ENCODE measurements around the gene ACADM. TPM values are rescaled to one million over a fixed set of nuclear protein-coding genes. Genes with fewer than 3 reads are reported as not detected.
"Not testable (repeated sequence)": the region's sequence is repeated elsewhere in the genome, so short reads cannot be mapped to it uniquely, and the experiment has no call there.

Gene ACADM
- polyA plus RNA-seq, 3 donors, result 7.1 to 32.1 (median 31.3) TPM

DNA sequence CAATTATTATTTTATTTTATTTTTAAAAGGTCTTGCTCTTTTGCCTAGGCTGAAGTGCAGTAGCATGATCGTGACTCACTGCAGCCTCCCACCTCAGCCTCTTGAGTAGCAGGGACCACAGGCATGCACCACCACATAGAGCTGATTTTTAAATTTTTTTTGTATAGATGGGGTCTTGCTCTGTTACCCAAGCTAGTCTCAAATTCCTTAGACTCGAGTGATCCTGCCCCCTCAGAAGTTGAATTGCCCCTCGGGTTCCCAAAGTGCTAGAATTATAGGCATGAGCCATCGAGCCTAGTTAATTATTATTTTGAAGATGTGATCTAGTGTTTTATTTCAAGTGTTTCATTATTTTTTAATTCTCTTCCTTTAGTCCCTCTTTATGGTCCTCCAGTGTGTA lies 84.4 kb downstream of the ACADM start:
- DNase-seq, result no peak
- no peak overlapping the region for H3K4me3 Mint-ChIP-seq
- intact Hi-C loops (cut with micrococcal nuclease), result no loop called here
- peaks cover 0 to 1% (median 0%) of the 10 kb centered on the region in 3 donors for H3K27me3 Mint-ChIP-seq (ENCODE audit: low read depth in 3 of 3)
- H3K9me3 ChIP-seq (replicated peaks in 1 of 2; ENCODE audit: control insufficient read depth in 1 of 2, insufficient read depth in 1 of 2, low read length in 2 of 2), result no peaks in the 10 kb centered on the region
- H3K4me2 ChIP-seq (replicated peaks; ENCODE audit: extremely low read depth, low read length, poor library complexity, severe bottlenecking), result no peak overlapping the region
- no peak overlapping the region for H3K9ac ChIP-seq (ENCODE audit: insufficient read depth, low read length, poor library complexity, severe bottlenecking)
- TF ChIP-seq, protein P1, sequence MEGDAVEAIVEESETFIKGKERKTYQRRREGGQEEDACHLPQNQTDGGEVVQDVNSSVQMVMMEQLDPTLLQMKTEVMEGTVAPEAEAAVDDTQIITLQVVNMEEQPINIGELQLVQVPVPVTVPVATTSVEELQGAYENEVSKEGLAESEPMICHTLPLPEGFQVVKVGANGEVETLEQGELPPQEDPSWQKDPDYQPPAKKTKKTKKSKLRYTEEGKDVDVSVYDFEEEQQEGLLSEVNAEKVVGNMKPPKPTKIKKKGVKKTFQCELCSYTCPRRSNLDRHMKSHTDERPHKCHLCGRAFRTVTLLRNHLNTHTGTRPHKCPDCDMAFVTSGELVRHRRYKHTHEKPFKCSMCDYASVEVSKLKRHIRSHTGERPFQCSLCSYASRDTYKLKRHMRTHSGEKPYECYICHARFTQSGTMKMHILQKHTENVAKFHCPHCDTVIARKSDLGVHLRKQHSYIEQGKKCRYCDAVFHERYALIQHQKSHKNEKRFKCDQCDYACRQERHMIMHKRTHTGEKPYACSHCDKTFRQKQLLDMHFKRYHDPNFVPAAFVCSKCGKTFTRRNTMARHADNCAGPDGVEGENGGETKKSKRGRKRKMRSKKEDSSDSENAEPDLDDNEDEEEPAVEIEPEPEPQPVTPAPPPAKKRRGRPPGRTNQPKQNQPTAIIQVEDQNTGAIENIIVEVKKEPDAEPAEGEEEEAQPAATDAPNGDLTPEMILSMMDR (IDR thresholded peaks at IDR 0.05), result no peak
- H3K4me3 ChIP-seq (replicated peaks in 1 of 3; ENCODE audit: low read depth in 2 of 3, low read length in 3 of 3), result no peak overlapping the region
- 83% methylated on average over 1 of the region's 4 CpGs for WGBS (ENCODE audit: insufficient coverage)
- no peaks in the 10 kb centered on the region for H3K4me1 Mint-ChIP-seq
- H3K9me3 Mint-ChIP-seq, result peaks cover 0 to 2% (median 0%) of the 10 kb centered on the region in 7 donors
- H3K4me1 ChIP-seq (ENCODE audit: control insufficient read depth in 1 of 2, insufficient read depth in 2 of 2, low read length in 2 of 2), result no peaks in the 10 kb centered on the region
- no peak overlapping the region for H2AFZ ChIP-seq (ENCODE audit: insufficient read depth, low read depth, low read length, poor library complexity, severe bottlenecking)
- no peaks in the 10 kb centered on the region for H3K79me2 ChIP-seq (ENCODE audit: insufficient read depth, low read length)
- peaks cover 0 to 1% of the 10 kb centered on the region in 2 donors for H3K36me3 Mint-ChIP-seq
- no peak overlapping the region for H3K27ac Mint-ChIP-seq
- no peaks in the 10 kb centered on the region for H4K20me1 ChIP-seq (ENCODE audit: insufficient read depth, low read length)
- H3K27ac ChIP-seq (ENCODE audit: low read depth in 1 of 2, low read length in 2 of 2), result no peak overlapping the region
- H3K36me3 ChIP-seq (replicated peaks in 1 of 2; ENCODE audit: control insufficient read depth in 1 of 2, insufficient read depth in 2 of 2, low read length in 2 of 2), result no peaks in the 10 kb centered on the region
- H3K27me3 ChIP-seq (ENCODE audit: control insufficient read depth in 2 of 2, insufficient read depth in 2 of 2, low read length in 2 of 2), result no peaks in the 10 kb centered on the region

DNA sequence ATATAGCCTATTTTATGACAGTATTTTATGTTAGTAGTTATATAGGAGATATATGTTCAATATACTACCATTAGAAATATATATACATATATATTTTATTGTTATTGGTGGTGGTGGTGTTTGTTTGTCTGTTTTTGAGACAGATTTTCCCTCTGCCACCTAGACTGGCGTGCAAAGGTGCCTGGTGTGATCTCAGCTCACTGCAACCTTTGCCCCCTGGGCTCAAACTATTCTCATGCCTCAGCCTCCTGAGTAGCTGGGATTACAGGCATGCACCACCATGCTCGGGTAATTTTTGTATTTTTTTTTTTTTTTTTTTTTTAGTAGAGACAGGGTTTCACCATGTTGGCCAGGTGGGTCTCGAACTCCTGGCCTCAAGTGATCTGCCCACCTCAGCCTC lies 85.6 kb downstream of the ACADM start:
- H3K27ac ChIP-seq (ENCODE audit: low read depth in 1 of 2, low read length in 2 of 2); H3K4me3 ChIP-seq (replicated peaks in 1 of 3; ENCODE audit: low read depth in 2 of 3, low read length in 3 of 3); intact Hi-C loops (cut with micrococcal nuclease); DNase-seq; H3K27ac Mint-ChIP-seq; H3K9ac ChIP-seq (ENCODE audit: insufficient read depth, low read length, poor library complexity, severe bottlenecking); H3K9me3 ChIP-seq (replicated peaks in 1 of 2; ENCODE audit: control insufficient read depth in 1 of 2, insufficient read depth in 1 of 2, low read length in 2 of 2); H3K4me1 ChIP-seq (ENCODE audit: control insufficient read depth in 1 of 2, insufficient read depth in 2 of 2, low read length in 2 of 2); H3K4me1 Mint-ChIP-seq; H3K79me2 ChIP-seq (ENCODE audit: insufficient read depth, low read length); H4K20me1 ChIP-seq (ENCODE audit: insufficient read depth, low read length); H3K36me3 Mint-ChIP-seq; H3K27me3 ChIP-seq (ENCODE audit: control insufficient read depth in 2 of 2, insufficient read depth in 2 of 2, low read length in 2 of 2); H3K4me3 Mint-ChIP-seq; H3K36me3 ChIP-seq (replicated peaks in 1 of 2; ENCODE audit: control insufficient read depth in 1 of 2, insufficient read depth in 2 of 2, low read length in 2 of 2); H3K9me3 Mint-ChIP-seq; H3K4me2 ChIP-seq (replicated peaks; ENCODE audit: extremely low read depth, low read length, poor library complexity, severe bottlenecking); H3K27me3 Mint-ChIP-seq (ENCODE audit: low read depth in 3 of 3); H2AFZ ChIP-seq (ENCODE audit: insufficient read depth, low read depth, low read length, poor library complexity, severe bottlenecking): not testable (repeated sequence)
- no CpG with 5 or more reads among the region's 3 CpGs for WGBS (ENCODE audit: insufficient coverage)

Data from CD14-positive monocyte (primary cell).